H1 (cell line): Measurements from ENCODE around the gene C11orf58. TPM values are rescaled to one million over a fixed set of nuclear protein-coding genes. Genes with fewer than 3 reads are reported as not detected.

Source experiments
- BACH1 ChIP-seq: IDR thresholded peaks from 2 replicates; pipeline ENCODE4 v1.6.1; 2012; ENCODE audit warnings: low read length, improper control_type of control experiment
- CHD2 ChIP-seq: IDR thresholded peaks from 2 replicates; pipeline ENCODE4 v1.6.1; 2012; ENCODE audit warnings: low read length, improper control_type of control experiment
- CTBP2 ChIP-seq: IDR thresholded peaks from 2 replicates; pipeline ENCODE4 v1.7.0; 2011; ENCODE audit warnings: borderline replicate concordance, mild to moderate bottlenecking, moderate library complexity, mixed read lengths, low read length; ENCODE audit not compliant: insufficient read depth, insufficient read length
- GTF2F1 ChIP-seq: IDR thresholded peaks from 2 replicates; pipeline ENCODE4 v1.6.1; 2012; ENCODE audit warnings: low read depth, low read length, improper control_type of control experiment, borderline replicate concordance
- JUN ChIP-seq: IDR thresholded peaks from 2 replicates; pipeline ENCODE4 v1.6.1; 2011; ENCODE audit warnings: low read depth, mild to moderate bottlenecking, improper control_type of control experiment, low read length
- KDM4A ChIP-seq: IDR thresholded peaks from one replicate; pipeline ENCODE4 v1.7.1; 2012; ENCODE audit warnings: low read depth, mild to moderate bottlenecking, moderate library complexity, low read length, inconsistent platforms; ENCODE audit not compliant: severe bottlenecking
- KDM5A ChIP-seq: fragments of 200-600 bp; IDR thresholded peaks from 2 replicates; pipeline ENCODE4 v1.7.1; 2012; ENCODE audit warnings: mild to moderate bottlenecking, low read length, inconsistent platforms, mixed read lengths
- MAFK ChIP-seq: IDR thresholded peaks from 2 replicates; pipeline ENCODE4 v1.6.1; 2012; ENCODE audit warnings: low read depth, mild to moderate bottlenecking, improper control_type of control experiment, low read length
- PHF8 ChIP-seq: fragments of 200-600 bp; sonication (generic); conservative IDR thresholded peaks from 2 replicates; pipeline ENCODE4 v1.7.1; 2012; ENCODE audit warnings: low read depth, mild to moderate bottlenecking, inconsistent platforms, low read length, moderate library complexity
- POLR2A ChIP-seq, 2 experiments: IDR thresholded peaks; 1 replicate in 1 of 2; 2 replicates in 1 of 2; pipeline ENCODE4 v1.6.1; 2011; ENCODE audit warnings: low read depth in 2 of 2, low read length in 2 of 2, mild to moderate bottlenecking in 2 of 2; ENCODE audit errors: control extremely low read depth in 1 of 2
- POU5F1 ChIP-seq: IDR thresholded peaks from 2 replicates; pipeline ENCODE4 v1.6.1; 2011; ENCODE audit warnings: low read depth, mild to moderate bottlenecking, low read length, moderate library complexity
- RBBP5 ChIP-seq: IDR thresholded peaks from 2 replicates; pipeline ENCODE4 v1.7.1; 2012; ENCODE audit warnings: low read depth, mild to moderate bottlenecking, inconsistent platforms, low read length, moderate library complexity, borderline replicate concordance
- RNF2 ChIP-seq: fragments of 200-900, 300-1000 bp; sonication (generic); IDR thresholded peaks from 2 replicates; pipeline ENCODE4 v1.7.1; 2016; ENCODE audit warnings: borderline replicate concordance, low read depth, mild to moderate bottlenecking, antibody characterized with exemption, low read length; ENCODE audit not compliant: poor library complexity, severe bottlenecking; ENCODE audit errors: missing control alignments
- SAP30 ChIP-seq: fragments of 300-600 bp; sonication (generic); IDR thresholded peaks from 2 replicates; pipeline ENCODE4 v1.7.1; 2012; ENCODE audit warnings: low read length, moderate library complexity, mild to moderate bottlenecking, inconsistent platforms; ENCODE audit not compliant: insufficient read depth, insufficient replicate concordance
- SIN3A ChIP-seq, 2 experiments: IDR thresholded peaks in 1 of 2; conservative IDR thresholded peaks in 1 of 2; 2 replicates each; pipeline ENCODE4 v1.6.1; 2011 to 2012; ENCODE audit warnings: low read length in 2 of 2, improper control_type of control experiment in 1 of 2, low read depth in 1 of 2, mild to moderate bottlenecking in 1 of 2
- SIX5 ChIP-seq: IDR thresholded peaks from 2 replicates; pipeline ENCODE4 v1.6.1; 2011; ENCODE audit warnings: mild to moderate bottlenecking, low read depth, low read length
- SP4 ChIP-seq: IDR thresholded peaks from 2 replicates; pipeline ENCODE4 v1.6.1; 2012; ENCODE audit warnings: low read length, inconsistent platforms
- TAF1 ChIP-seq: IDR thresholded peaks from 2 replicates; pipeline ENCODE4 v1.6.1; 2011; ENCODE audit warnings: mild to moderate bottlenecking, low read depth, low read length
- TAF7 ChIP-seq: optimal IDR thresholded peaks from 2 replicates; pipeline ENCODE3; 2011; ENCODE audit warnings: low read depth, mild to moderate bottlenecking, inconsistent platforms, low read length, moderate library complexity, borderline replicate concordance
- polyA plus RNA-seq, 7 experiments: library from polyadenylated mRNA; depleted of rRNA in 3 of 7; stranded (reverse) in 5 of 7; unstranded in 2 of 7; fragments of >200 nt in 5 of 7; fragments of 200-250 nt in 2 of 7; gene quantifications; 1 replicate in 5 of 7; 2 replicates in 1 of 7; 4 replicates in 1 of 7; pipeline versions ENCODE4 v1.2.1 to v1.2.3, GENCODE V29; 2011 to 2013; ENCODE audit warnings: missing spikeins in 2 of 7, mixed read lengths in 2 of 7
- total RNA-seq: library from RNA; stranded (reverse); fragmentation: NEBNext Ultra II Directional; extraction: Animal tissue kit (Norgen Biotek cat#: 25700); gene quantifications from 2 replicates; pipeline ENCODE4 v1.2.1, GENCODE V29; 2021
- TF ChIP-seq, protein P1 (sequence below): IDR thresholded peaks from 2 replicates; pipeline ENCODE4 v1.6.1; 2012; ENCODE audit warnings: inconsistent platforms
- TF ChIP-seq, protein P2 (sequence below), 3 experiments: IDR thresholded peaks; 1 replicate in 2 of 3; 2 replicates in 1 of 3; pipeline versions ENCODE4 v1.5.1 to v1.6.1; 2011; ENCODE audit warnings: low read length in 3 of 3, mild to moderate bottlenecking in 3 of 3, inconsistent platforms in 2 of 3, low read depth in 1 of 3, moderate library complexity in 1 of 3; ENCODE audit not compliant: insufficient read depth in 1 of 3; ENCODE audit errors: control extremely low read depth in 1 of 3

The C11orf58 gene
- total and polyA plus RNA-seq, 2 of the 8 experiments (the other 6 are each of a cell fraction or from before 2014, with no cell fraction given) = 70.7 to 181 TPM

DNA sequence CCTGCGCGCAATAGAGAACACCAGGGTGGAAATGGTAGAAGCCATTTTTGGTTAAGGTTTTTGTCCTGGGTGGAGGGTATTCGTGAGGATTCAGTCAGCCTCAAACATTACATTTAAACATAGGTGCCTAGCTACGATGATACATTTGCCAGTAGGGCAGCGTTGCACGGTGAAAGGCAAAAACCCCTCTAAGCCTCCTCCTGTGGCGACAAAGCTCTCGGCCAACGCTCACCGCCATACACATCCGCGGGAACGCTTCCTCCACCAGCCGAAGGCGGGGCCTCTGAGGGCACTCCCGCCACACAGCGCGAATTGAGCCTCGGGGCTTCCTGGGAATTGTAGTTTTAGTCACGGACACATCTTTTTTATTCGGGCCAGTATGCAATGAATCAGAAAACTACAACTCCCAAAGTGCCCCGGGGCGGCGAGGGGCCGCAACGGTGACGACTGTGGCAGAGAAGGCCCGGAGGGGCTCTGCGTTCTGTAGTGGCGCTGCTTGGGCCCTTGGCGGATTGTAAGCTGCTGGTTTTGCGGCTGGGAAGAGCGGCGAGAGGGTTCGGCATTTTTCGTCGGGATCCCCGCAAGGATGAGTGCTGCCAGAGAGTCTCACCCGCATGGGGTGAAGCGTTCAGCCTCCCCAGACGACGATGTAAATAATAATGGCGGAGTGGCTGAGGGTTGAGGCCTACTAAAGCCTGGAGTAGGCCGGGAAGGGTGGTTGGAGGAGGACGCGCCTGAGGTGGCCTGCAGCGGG lies at the start of gene C11orf58 (continued):
- TF ChIP-seq RNF2 (no peak), PHF8 (peak; percentile 98), POU5F1 (no peak), GTF2F1 (peak; percentile 60), KDM4A (peak; percentile 19), SP4 (peak; percentile 16; the same call in 1 of the 2 replicates), TAF1 (peak; percentile 96), KDM5A (peak; percentile 43; the same call in 1 of the 2 replicates), BACH1 (no peak), MAFK (no peak), SAP30 (no peak), SIX5 (peak; percentile 93), TAF7 (peak; percentile 75), SIN3A (conservative IDR thresholded peaks at IDR 0.05 in 1 of 2, IDR thresholded peaks at IDR 0.05 in 1 of 2; ENCODE audit: low read depth in 1 of 2, low read length in 2 of 2) (peak in 1 of 2 experiments; percentile 82; a peak in 2 of 4 replicates), CTBP2 (no peak), CHD2 (peak; percentile 66; the same call in 1 of the 2 replicates), JUN (no peak), RBBP5 (peak; percentile 83), POLR2A (IDR thresholded peaks at IDR 0.05; ENCODE audit: control extremely low read depth in 1 of 2, low read depth in 2 of 2, low read length in 2 of 2) (peak; percentile 98)
- TF ChIP-seq, protein P1, sequence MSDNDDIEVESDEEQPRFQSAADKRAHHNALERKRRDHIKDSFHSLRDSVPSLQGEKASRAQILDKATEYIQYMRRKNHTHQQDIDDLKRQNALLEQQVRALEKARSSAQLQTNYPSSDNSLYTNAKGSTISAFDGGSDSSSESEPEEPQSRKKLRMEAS = peak; percentile 54
- TF ChIP-seq, protein P2, sequence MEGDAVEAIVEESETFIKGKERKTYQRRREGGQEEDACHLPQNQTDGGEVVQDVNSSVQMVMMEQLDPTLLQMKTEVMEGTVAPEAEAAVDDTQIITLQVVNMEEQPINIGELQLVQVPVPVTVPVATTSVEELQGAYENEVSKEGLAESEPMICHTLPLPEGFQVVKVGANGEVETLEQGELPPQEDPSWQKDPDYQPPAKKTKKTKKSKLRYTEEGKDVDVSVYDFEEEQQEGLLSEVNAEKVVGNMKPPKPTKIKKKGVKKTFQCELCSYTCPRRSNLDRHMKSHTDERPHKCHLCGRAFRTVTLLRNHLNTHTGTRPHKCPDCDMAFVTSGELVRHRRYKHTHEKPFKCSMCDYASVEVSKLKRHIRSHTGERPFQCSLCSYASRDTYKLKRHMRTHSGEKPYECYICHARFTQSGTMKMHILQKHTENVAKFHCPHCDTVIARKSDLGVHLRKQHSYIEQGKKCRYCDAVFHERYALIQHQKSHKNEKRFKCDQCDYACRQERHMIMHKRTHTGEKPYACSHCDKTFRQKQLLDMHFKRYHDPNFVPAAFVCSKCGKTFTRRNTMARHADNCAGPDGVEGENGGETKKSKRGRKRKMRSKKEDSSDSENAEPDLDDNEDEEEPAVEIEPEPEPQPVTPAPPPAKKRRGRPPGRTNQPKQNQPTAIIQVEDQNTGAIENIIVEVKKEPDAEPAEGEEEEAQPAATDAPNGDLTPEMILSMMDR (IDR thresholded peaks at IDR 0.05; ENCODE audit: control extremely low read depth in 1 of 3, insufficient read depth in 1 of 3, low read depth in 1 of 3, low read length in 3 of 3) = no peak
